GM13977 (cell line): ENCODE measurements around the gene MRO.

Source experiments
- DNase-seq: peaks from one replicate; pipeline ENCODE4 v3.0.0; 2012; ENCODE audit warnings: low spot score
- in situ Hi-C: fragments of 300-500 bp; cut with MboI; formaldehyde crosslinking; loops from one replicate; pipeline ENCODE4 v1.12.0; 2022; ENCODE audit warnings: low sequenced_read_pairs, low pct_unique_long_range_greater_than_20kb, mixed read lengths, inconsistent platforms; ENCODE audit not compliant: unreplicated experiment
- TF ChIP-seq, protein P1 (sequence below): IDR thresholded peaks from 2 replicates; pipeline ENCODE4 v1.5.1; 2012; ENCODE audit warnings: mild to moderate bottlenecking, control low read depth; ENCODE audit not compliant: insufficient read depth; ENCODE audit errors: extremely low read depth, missing control alignments

The MRO gene

DNA sequence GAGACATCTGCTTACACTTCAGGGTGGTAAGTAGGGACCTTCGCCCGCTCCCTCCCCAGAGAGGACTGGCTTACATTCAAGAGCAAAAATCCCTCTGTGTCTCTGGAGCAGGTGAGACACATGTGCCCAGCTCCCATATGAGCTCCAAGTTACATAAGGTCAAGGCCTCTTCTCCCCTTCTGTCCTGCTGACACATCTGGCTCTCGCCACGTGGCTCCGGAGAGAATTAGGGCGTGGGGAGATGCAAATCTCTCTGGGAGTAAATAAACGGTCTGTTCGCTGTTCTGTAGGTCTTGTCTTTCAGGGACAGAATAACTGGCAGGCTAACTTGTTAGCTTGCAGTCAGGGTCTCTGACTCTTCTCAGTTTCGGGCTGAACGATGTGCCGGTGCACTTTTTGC lies 16.2 kb downstream of the MRO start:
- in situ Hi-C loops = no loop called here
- DNase-seq = no peak
- TF ChIP-seq, protein P1, sequence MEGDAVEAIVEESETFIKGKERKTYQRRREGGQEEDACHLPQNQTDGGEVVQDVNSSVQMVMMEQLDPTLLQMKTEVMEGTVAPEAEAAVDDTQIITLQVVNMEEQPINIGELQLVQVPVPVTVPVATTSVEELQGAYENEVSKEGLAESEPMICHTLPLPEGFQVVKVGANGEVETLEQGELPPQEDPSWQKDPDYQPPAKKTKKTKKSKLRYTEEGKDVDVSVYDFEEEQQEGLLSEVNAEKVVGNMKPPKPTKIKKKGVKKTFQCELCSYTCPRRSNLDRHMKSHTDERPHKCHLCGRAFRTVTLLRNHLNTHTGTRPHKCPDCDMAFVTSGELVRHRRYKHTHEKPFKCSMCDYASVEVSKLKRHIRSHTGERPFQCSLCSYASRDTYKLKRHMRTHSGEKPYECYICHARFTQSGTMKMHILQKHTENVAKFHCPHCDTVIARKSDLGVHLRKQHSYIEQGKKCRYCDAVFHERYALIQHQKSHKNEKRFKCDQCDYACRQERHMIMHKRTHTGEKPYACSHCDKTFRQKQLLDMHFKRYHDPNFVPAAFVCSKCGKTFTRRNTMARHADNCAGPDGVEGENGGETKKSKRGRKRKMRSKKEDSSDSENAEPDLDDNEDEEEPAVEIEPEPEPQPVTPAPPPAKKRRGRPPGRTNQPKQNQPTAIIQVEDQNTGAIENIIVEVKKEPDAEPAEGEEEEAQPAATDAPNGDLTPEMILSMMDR = no peak

DNA sequence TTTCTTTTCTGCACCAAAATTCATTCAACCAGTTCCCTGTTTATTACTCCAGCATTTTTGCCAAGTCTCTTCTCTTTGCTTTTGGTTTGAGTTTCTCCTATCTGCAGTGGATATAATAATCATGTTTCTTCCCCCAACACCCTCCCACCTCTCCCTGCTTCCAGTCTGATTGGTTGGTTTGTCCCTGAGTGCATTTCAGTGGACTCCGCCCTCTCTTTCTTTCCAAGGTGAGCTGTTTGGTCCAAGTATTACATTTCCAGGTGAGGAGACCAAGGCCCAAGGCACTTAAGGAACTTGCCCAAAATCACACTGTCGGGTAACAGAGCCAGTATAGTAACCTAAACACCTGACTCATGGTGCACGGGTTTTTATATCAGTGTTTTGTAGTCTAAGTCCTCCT lies 17.7 kb downstream of the MRO start:
- in situ Hi-C loops = no loop called here
- TF ChIP-seq, protein P1 = no peak
- DNase-seq = no peak

GRCh38 chr18:50797142-50797541 lies 22.7 kb downstream of the MRO start:
- TF ChIP-seq, protein P1 = no peak
- DNase-seq = no peak
- in situ Hi-C loops = no loop called here

GRCh38 chr18:50796495-50796894 lies 23.3 kb downstream of the MRO start:
- no peak for DNase-seq
- TF ChIP-seq, protein P1 = no peak
- in situ Hi-C loops = no loop called here

DNA sequence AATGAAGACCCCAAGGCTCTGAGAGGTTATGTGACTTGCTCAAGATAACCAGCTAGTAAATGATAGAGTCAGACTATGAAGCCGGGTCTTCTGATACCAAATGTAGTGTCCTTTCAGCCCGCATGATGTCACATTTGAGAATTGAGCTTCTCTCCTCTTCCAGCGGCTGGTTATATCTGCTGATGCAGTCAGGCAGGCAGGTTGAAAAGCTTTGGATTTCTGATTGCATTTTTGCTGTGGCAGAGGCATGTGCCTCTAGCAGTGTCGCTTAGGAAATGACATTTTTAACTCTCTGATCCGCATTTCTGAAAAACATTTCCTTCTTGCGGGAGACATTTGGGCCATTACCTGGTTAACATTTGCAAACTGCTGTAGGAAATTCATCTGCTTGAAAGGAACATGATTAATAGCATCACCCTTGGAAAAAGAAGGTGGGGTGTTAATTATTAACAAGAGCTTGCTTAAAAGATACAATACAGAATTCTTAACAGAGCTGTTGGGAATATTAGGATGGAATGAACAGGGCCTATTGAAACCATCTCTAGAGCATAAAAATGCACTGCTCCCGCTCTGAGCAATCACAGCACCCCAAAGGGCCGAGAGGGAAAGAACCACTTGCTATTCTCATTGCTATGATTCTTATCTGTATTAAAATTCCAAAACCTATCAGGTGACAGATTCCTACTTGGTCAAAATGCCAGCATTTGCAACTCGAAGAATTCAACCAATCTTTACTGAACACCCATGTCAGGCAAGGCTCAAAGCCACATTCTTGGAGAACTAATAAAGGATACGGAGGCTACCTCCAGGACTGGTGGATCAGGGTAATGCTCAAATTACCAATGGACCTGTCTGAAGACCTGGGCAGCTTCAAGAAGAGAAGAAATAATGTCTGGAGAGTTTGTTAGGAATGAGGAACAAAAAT lies 25.9 kb downstream of the MRO start:
- DNase-seq = no peak
- in situ Hi-C loops = no loop called here
- TF ChIP-seq, protein P1 = no peak

DNA sequence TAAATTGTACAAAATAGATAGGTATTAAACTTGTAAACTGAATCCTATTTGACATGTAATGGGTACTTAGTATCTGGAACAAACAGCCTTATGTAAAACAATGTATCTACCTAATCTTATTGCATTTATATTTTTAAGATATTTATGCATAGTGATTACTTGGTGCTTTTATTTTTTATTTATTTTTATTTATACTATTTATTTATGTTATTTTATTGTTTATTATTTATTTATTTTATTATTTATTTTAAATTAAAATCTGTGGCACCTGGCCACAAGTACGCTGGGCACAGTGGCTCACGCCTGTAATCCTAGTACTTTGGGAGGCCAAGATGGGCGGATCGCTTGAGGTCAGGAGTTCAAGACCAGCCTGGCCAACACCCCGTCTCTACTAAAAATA lies 26.9 kb downstream of the MRO start:
- DNase-seq = no peak
- in situ Hi-C loops = no loop called here
- TF ChIP-seq, protein P1 = no peak
